Stimulated activated CD4-positive, alpha-beta T cell treated with anti-CD3 and anti-CD28 coated beads, Interleukin-15, amount 100 ng/mL, for 48 hours (primary cell): ENCODE data around the gene CRHR1.

Experiments
- DNase-seq, 2 donors: peaks; one replicate each; pipeline ENCODE4 v3.0.0-alpha.2; 2020; ENCODE audit warnings: low read depth in 2 of 2

CRHR1 gene

DNA sequence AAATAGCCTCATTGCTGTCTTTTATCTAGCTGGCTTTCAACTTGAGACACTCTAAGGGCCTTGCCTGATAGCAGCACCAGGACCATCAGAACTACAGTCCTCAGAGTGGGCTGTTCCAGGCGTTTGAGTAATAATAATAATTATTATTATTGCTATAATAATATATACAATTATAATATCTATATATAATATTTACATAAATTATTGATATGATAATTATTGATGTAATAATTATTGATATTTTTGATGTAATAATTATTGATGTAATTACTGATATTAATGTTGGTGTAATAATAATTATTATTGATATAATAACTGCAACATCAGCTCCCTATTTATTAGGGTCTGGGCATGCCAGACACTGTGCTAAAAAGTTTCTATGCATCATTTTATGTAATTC, 25.6 kb upstream of the CRHR1 start:
- DNase-seq, result no peak

DNA sequence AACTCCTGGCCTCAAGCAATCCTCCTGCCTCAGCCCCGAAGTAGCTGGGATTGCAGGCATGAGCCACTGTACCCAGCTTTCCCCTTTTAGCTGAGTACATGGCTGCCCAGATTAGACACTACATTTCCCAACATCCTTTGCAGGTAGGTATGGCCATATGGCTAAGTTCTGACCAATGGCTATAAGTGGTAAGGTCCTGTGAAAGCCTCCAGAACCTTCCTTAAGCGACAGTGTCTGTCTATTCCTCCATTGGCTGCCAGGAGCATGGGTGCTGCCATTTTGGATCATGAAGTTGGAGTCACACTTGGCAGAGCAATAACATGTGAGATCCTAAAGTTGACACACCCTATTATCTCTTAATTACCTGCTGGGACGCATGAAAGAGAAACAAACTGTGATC, 24.4 kb upstream of the CRHR1 start:
- no peak for DNase-seq

DNA sequence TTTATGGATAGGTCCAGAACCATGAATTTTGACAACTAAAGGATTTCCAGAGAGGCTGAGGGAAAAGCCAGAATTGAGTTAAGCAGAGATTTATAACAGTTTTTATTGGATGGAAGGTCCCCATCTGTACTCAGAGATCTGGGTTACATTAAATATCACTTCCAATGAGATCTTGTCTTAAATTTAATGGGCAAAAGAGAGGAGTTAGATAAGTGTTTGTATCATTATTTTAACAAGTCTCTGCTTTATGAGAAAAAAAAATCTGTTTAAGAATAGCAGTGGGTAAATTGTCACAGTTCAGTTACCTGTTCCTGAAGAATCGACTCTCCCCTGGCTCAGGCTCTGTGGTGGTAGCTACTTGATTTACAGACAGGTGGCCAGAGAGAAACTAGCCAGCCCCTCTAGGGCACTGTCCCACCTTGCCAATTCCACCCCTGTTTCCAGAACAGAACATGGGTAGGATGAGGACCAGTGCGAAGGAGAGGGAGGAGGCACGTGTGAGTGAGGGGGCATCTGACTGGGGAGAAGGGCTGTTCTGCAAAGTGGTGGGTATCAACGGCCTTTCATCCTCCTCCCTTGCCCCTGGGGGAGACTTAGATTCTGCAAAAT, 22.1 kb upstream of the CRHR1 start:
- DNase-seq, result no peak

DNA sequence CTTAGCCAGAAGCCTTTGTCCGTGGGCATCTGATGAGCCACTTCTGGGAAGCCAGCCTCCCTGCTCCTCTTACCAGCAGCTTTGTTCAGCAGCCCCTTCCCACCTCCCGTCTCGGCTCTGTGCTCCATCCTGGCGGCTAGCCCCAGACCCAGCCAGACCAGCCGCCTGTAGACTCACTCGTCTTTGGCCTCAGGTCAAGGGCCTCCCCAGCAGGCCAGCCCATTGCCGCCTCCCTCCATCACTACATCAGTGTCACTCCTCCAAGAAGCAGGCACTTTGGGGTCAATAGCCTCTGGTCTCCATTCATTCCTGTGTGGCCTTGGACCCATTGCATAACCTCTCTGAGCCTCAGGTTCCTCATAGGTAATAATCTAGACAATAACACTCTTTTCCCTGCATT, 20.9 kb upstream of the CRHR1 start:
- no peak for DNase-seq

DNA sequence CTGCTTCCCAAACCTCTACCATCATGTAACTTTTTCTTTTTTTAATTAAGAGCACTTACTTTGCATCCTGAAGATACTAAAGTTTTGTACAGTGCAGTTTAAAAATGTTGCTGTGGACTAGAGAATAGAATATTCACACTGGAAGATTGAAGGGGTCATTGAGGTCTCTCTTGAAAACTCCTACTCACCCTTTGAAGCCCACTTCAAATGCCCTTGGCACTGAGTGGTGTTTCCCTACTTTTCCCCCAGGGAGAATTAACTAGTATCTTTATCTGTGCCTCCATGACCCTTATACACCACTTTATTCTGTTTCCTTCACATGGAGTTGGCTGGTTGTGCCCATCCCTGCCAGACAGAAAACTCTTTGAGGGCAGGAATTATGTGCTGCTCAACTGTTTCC, 19.6 kb upstream of the CRHR1 start:
- DNase-seq, result no peak

DNA sequence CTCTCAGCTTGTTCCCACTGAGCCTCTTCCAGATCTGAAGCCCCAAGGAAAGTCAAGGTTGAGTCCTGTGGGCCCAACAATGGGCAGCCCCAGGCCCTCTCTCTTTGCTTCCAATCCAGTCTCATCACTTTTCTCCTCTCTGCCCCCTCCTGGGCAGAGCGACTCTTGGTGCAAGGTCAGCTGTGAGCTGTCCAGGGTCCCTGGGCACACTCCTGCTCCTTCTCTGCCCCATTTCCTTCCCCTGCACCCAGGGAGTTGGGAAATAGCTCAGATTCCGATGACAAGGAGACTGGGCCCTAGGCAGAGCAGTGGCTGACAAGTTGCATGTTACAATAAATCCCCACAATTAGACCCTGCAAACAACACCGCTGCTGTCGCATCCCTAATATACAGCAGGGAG, 16.1 kb upstream of the CRHR1 start:
- no peak for DNase-seq

DNA sequence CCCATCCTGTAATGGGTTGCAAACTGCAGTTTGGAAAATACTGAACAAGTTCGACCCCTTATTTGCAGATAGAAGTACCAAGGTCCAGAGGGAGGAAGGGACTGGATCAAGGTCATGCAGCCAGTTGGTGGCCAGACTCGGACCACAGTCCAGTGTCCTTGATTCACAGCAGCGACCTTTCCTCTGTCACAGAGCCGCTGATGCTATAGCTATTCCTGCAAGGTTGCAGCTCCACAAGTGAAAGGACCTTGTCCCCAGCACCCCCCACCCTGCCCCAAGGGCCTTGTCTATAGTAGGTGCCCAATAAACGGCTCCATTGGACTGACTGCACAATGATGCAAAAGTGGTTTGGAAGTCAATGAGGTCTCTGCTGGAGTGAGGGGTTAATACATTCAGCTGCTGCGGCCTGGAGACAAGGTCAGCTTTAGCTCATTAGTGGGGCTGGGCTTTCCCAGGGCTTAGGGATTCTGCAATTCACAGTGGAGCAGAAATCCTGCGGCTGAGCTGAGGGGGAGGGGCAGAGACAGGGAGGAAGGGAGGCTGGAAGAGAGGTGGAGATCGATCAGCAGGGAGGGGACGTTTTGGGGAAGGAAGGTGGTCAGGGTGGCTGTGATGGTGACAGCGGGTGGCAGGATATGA, 13.4 kb upstream of the CRHR1 start:
- DNase-seq, result no peak

DNA sequence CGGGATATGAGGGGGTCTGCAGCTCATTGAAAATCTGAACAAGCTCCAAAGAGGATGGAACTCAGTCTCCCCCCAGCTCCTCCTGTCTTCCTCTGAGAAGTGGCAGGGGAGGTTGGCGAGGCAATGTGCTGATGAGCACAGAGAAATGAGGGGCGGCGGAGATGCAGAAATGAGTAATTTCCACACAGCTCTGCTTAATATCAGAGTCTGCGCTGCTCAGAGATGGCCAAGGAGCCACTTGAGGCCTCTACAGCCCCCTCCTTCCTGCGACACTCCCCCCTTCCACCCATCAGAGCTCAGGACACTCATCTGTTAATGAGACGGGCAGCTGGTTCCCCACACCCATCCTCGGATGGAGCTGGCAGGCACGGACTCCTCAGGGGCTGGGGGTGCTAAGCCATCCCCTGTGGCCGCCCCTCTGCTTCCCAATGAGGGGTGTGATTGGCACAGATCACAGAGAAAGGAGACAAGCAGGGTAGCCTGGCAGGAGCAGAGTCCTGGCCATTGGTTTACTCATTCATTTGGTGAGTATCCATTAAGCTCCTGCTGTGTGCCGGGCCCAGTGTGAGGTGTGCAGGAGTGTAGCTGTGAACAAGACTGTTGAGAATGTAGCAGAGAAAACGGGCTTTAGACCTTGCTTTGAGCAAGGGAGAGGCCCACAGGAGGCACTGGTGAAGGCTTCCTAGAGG, 12.7 kb upstream of the CRHR1 start:
- DNase-seq, result no peak

DNA sequence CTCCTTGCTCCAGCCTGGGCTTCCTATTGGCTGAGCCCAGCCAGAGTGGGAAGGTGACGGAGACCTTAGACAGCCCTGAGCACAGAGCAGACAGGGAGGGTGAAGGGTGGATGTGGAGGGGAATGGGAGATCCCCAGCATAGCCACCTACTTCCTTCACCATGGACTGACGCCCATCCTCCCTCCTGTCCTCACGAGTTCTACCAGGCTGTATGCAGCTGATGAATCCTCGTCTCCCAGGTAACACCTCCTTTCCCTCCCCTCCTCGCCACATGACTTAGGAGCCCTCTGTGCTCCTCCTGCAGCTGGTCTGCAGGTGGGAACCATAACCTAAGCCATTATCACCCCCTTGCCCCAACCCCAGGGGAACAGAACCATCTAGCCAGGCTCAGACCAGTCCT, 9.0 kb upstream of the CRHR1 start:
- no peak for DNase-seq

DNA sequence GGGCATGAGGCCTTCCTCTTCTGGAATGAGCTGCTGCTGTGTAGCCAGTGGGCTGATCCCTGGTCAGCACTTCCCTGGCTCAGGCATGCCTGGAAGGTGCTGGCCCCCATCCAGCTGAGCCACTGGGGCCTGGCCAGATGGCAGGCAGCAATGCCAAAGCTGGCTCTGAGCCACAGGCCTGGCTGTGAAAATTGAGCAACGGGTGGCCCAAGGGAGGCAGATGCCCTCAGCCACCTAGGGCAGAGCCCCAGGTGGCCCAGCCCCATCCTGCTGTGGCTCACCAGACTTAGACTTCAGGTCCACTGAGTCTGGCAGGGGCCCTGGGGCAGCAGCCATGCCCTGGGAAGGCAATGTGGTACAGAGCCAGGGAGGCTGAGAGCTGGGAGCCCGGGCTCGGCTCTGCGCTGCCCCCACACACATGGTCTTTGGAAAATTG, 8.5 kb upstream of the CRHR1 start:
- no peak for DNase-seq

DNA sequence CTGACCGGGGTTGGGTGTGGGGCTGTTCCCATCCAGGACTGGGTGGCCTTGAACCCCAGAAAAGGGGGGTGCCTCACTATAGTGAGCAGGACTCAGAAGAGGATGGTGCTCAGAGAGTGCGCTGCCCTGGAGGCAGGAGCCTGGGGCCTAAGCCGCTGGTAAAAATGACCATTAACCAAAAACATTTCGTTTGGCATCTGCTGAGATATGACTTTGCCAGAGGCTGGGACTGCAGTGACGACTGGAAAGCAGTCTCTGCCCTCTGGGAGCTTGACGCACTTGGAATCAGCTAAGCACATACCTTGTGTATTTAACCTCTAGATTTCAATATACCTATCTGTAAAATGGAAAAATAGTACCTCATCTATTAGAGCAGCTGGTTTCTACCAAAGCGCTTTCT, 7.2 kb upstream of the CRHR1 start:
- no peak for DNase-seq

DNA sequence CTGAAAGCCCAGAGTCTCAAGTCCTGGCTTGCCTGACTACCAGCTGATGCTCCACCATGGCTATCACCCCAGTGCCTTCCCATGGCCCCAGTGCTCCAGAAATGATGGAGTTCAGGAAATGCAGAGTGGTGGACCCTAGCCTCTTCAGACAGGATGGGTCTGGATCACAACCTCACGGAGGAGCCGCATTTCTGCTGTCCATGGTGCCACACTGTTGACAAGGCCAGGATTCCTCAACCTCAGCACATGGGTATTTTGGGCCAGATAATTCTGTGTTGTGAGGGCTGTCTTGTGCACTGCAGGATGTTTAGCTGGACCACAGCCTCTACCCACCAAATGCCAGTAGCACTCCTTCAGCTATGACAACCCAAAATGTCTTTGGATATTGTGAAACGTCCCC, 6.7 kb upstream of the CRHR1 start:
- DNase-seq, result no peak

DNA sequence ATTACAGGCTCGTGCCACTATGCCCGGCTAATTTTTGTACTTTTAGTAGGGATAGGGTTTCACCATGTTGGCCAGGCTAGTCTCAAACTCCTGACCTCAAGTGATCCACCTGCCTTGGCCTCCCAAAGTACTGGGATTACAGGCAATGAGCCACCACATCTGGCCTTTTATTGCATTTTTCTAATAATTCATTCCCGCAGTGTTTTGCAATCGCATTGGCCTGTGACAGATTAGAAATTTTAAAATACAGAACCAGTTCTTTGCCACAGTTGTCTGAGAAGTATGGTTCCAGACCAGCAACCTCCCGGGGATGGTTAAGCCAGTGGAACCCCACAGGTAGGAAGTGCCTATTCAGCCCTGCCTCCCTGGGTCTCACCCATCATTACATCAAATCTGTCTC, 3.2 kb upstream of the CRHR1 start:
- no peak for DNase-seq

DNA sequence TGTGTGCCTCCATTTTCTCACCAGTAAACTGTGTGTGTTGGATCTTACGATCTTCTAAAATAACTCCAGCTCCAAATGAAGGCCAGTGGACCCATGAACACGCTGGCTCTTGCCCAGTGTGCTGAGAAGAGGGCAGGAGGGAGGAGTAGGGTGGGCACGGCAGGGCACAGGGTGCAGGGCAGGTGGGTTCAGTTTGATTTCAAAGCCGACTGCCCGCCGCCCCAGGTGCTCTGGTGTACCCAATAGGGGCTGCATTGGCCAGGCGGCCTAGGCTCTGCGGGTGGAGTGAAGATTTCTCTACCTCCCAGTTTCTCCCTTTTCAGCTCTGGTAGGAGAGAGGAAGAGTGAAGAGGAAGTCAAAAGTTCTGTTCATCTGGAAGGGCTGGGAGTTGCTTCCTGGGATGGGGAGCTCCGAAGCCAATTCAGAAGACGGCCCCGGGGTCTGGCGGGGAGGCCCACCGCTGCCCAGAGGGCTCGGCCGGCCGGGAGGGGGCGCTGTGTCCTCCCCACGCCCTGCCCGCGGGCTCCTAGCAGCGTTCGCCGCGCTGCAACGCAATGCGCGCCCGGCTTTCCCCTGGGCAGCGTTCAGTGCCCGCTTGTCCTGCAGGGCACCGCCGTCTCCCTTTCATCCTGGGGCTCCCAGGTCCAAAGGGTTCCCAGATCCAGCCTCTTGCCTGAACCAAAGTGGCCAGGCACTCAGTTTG, 1.1 kb upstream of the CRHR1 start:
- peak; percentile 12 to 36 for DNase-seq

DNA sequence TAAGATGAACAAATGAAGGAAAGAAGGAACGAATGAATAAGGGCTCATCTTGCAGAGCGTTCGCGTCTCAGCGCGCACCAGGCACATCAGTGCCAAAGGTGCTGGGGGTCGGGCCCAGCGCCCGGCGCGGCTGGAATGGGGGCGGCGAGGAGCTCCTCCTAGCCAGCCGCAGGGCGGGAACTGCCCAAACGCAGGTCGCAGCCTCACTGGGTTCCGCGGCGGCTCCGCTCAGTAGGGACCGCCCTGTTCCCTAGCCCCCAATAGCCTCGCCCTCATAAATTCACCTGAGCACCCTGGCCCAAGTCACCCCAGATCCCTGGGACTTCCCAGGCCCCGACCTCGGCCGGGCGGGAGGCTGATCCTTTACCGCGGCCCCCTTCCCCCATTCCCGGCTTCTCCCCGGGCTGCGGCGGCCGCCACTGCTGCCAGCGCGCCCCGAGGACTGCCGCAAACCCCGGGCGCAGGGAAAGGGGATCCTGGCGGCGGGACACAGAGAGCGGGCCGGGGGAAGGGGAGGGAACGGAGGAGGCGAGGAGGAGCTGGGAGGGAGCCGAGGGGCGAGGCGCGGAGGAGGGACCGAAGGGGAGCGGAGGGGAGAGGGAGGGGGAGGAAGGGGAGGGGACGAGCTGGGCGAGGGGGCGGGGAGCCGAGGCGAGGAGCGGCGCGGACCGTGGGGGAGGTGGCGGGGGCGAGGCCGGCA, 377 bp upstream of the CRHR1 start:
- DNase-seq, result no peak

DNA sequence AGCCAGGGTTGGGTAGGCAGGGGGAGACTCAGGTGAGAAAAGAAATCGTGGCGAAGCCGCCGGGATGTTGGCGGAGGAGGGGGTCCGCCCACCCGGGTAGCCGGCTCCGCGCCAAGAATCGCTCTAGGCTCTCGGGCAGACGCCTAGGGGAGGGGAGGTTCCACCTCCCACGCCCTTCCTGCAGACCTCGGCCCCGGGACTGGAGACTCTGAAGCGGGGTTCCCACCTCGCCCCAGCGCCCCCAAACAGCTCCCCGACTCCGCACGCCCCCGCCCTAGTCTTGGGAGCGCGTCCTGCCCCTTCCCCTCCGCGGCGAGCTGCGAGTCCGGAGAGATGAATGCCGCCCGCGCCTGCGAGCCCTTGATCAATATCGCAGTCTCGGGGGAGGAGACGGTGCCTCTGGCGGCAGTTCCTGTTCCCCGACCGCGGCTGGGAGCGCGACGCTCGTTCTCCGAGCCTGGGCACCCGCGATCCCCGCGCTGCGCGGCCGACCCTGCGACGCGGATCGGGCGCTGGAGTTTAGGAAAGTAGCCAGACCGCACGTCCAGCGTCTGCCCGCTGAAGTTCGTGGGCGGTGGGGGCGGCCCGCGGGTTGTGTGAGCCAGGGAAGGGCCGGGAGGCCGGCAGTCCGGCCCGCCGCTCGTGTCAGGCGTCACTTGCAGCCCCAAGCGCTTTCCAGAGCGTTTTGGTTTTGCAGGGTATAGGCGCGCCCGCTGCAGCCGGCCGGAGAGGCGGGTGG, 790 bp downstream of the CRHR1 start:
- DNase-seq, result peak in 1 of 2 donors; percentile 18

DNA sequence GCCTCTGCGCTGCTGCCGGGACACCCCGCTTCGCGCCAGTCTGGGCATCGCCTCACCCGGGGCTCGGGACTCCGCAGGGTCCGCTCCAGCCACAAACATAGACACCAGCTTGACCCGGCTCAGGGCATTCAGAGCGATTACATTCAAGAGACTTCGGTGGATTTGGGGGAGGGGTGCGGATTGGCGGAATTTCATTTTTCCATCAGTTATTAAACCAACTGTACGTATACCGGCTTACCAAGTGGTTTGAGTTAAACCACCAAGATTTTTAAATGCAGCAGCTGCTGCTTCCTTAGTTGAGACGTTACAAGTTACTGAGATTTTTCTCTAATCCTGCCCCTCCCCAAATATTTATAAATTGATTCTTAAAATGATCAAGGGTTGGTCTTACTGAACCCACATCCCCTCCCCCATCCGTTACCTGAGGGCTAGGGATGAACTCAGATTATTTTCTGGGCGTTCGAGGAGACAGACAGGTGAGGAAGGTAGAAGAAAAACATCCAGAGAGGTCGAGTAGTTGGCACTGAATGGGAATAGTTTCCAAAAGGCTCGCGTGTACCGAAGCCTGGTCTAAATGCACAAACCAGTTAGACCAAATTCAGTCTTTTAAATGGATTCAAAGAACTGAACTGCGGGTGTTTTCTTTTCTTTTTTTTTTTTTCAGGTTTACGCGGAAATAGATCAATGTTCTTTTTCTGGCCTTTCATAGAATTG, 1.5 kb downstream of the CRHR1 start:
- no peak for DNase-seq

DNA sequence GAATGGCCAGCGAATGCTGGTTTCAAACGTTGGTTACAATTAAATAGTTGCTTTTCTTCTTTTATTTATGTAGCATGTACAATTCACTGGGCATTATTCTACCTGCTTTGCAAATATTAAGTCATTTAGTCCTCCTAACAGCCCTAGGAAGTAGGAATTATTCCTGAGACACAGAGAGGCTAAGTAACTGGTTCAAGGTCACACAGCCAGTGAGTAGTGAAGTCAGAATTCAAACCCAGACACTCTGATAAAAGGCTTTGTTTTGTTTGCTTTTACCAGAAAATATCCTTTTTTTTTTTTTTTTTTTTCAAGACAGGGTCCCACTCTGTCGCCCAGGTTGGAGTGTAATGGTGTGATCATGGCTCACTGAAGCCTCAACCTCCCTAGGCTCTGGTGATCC, 2.2 kb downstream of the CRHR1 start:
- no peak for DNase-seq

DNA sequence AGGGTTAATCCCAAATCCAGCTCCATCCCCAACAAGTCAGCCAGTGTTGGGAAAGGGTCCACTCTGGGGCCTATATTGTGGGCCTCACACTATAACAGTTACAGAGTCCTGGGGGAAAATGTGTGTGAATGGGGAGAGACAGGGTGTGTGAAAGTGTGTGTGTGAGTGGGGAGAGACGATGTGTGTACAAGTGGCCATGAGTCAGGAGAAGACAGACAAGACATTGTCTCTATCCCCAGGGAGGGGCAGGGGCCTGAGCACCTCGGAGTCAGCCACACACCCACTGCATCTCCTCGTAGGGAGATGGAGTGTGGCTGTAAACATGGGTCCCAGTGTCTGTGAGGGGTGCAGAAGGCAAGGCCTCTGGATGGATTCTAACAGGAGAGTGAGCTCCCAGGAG, 2.9 kb downstream of the CRHR1 start:
- DNase-seq, result no peak

DNA sequence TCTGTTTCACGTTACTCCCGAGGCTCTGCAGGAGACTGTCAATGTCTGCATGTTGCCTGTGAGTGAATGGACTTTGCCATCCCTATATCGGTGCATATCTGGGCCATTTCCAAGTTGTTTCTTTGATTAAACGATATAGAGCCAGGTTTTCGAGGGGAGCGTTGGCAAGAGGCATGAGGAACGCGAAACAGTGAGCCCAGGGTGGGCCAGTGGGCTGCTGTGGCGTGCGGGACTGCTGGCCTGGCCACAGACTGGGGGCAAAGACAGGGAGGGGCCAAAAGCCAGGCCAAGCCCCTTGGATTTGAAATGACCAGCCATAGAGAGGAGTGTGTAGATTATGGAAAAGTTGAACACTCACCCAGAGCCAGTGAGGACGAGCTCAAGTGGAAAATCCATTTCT, 3.5 kb downstream of the CRHR1 start:
- DNase-seq, result no peak

DNA sequence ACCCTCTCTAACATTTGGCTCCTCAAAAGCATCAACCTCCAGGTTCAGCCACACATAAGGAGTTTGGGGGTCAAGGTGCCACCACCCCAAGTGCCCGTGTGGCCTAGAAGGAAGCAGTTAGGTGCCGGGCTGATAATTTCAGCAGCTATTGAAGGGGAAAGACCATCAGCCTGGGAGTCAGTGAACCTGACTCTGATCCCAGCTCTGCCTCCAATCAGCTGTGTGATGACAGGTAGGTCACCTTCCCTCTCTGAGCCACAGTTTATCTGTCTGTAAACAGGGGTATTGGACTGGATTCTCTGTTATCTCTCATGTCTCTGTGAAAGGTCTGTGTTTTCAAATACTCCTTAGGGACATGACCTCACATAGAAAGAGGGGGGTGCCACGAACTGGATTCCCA, 3.9 kb downstream of the CRHR1 start:
- no peak for DNase-seq
